ENCODE measurements around the gene COX6A2. TPM values are rescaled to one million over a fixed set of nuclear protein-coding genes. Genes with fewer than 3 reads are reported as not detected.

The COX6A2 gene
- total and polyA plus RNA-seq, 2 experiments from 2014 or later = 1.7 TPM; not detected in 1

- Histone ChIP-seq H3K79me2 (peaks cover 32% of the 10 kb centered on the region), H4K20me1 (ENCODE audit: insufficient read depth, poor library complexity, severe bottlenecking) (peaks cover 19% of the 10 kb centered on the region), H3K9me3 (ENCODE audit: low read depth) (no peaks in the 10 kb centered on the region), H3K9me2 (replicated peaks; ENCODE audit: insufficient read depth) (no peaks in the 10 kb centered on the region), H2AFZ (no peak overlapping the region), H3K4me3 (no peak overlapping the region), H3K27me3 (no peaks in the 10 kb centered on the region), H3K4me2 (no peak overlapping the region), H3K4me1 (ENCODE audit: insufficient read depth) (peaks cover 37% of the 10 kb centered on the region), H3K27ac (no peak overlapping the region), H3K36me3 (replicated peaks; ENCODE audit: insufficient read depth, low read depth) (no peaks in the 10 kb centered on the region)
- WGBS (ENCODE audit: low lambda C conversion rate, missing lambda C conversion rate) = 89% methylated on average over 17 of the region's 17 CpGs
- TF ChIP-seq EZH2phosphoT487 (IDR thresholded peaks at IDR 0.05; ENCODE audit: low read depth, severe bottlenecking, unreplicated experiment) (no peak), EZH2 (IDR thresholded peaks at IDR 0.05; ENCODE audit: borderline replicate concordance) (no peak)
- TF ChIP-seq, protein P1, sequence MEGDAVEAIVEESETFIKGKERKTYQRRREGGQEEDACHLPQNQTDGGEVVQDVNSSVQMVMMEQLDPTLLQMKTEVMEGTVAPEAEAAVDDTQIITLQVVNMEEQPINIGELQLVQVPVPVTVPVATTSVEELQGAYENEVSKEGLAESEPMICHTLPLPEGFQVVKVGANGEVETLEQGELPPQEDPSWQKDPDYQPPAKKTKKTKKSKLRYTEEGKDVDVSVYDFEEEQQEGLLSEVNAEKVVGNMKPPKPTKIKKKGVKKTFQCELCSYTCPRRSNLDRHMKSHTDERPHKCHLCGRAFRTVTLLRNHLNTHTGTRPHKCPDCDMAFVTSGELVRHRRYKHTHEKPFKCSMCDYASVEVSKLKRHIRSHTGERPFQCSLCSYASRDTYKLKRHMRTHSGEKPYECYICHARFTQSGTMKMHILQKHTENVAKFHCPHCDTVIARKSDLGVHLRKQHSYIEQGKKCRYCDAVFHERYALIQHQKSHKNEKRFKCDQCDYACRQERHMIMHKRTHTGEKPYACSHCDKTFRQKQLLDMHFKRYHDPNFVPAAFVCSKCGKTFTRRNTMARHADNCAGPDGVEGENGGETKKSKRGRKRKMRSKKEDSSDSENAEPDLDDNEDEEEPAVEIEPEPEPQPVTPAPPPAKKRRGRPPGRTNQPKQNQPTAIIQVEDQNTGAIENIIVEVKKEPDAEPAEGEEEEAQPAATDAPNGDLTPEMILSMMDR (IDR thresholded peaks at IDR 0.05; ENCODE audit: poor library complexity) = peak; percentile 18
- no peak for DNase-seq (ENCODE audit: low spot score)
Observed at GRCh38 chr16:31455601-31456314, 27.6 kb upstream of the COX6A2 start.

GRCh38 chr16:31453255-31454204 lies 25.4 kb upstream of the COX6A2 start:
- DNase-seq (ENCODE audit: low spot score) = peak; percentile 49
- Histone ChIP-seq H3K9me3 (ENCODE audit: low read depth) (no peaks in the 10 kb centered on the region), H4K20me1 (ENCODE audit: insufficient read depth, poor library complexity, severe bottlenecking) (peaks cover 19% of the 10 kb centered on the region), H3K36me3 (replicated peaks; ENCODE audit: insufficient read depth, low read depth) (no peaks in the 10 kb centered on the region), H3K27ac (peak overlapping the region; percentile 54), H3K4me2 (peak overlapping the region; percentile 37), H3K79me2 (peaks cover 32% of the 10 kb centered on the region), H2AFZ (no peak overlapping the region), H3K27me3 (no peaks in the 10 kb centered on the region), H3K9me2 (replicated peaks; ENCODE audit: insufficient read depth) (no peaks in the 10 kb centered on the region), H3K4me1 (ENCODE audit: insufficient read depth) (peaks cover 37% of the 10 kb centered on the region), H3K4me3 (no peak overlapping the region)
- TF ChIP-seq, protein P1 (IDR thresholded peaks at IDR 0.05; ENCODE audit: poor library complexity) = no peak
- no peak for TF ChIP-seq EZH2 (IDR thresholded peaks at IDR 0.05; ENCODE audit: borderline replicate concordance)
- WGBS (ENCODE audit: low lambda C conversion rate, missing lambda C conversion rate) = 49% methylated on average over 18 of the region's 20 CpGs

DNA sequence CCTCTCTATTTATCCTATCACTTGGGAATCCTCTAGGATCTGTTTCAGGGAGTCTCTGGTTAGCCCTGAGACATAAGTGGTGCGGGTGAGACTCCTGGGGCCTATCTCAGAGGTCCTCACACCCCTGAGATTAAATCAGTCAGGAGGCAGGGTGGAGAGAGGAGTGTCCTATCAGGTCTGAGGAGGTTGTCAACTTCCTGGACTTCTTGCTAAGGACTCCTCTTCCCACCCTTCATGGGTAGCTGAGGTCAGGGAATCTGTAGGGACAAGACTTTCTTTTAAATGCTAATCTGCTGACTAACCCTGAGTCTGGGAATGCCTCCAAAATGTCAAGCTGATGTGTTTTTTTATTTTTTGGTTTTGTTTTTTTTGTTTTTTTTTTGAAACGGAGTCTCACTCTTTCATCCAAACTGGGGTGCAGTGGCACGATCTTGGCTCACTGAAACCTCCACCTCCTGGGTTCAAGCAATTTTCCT lies 24.5 kb upstream of the COX6A2 start:
- Histone ChIP-seq H3K79me2 (peaks cover 25% of the 10 kb centered on the region), H3K4me1 (ENCODE audit: insufficient read depth) (peaks cover 34% of the 10 kb centered on the region), H3K9me2 (replicated peaks; ENCODE audit: insufficient read depth) (no peaks in the 10 kb centered on the region), H3K27ac (peak overlapping the region; percentile 61), H4K20me1 (ENCODE audit: insufficient read depth, poor library complexity, severe bottlenecking) (peaks cover 12% of the 10 kb centered on the region), H3K36me3 (replicated peaks; ENCODE audit: insufficient read depth, low read depth) (no peaks in the 10 kb centered on the region), H2AFZ (no peak overlapping the region), H3K4me2 (no peak overlapping the region), H3K27me3 (no peaks in the 10 kb centered on the region), H3K9me3 (ENCODE audit: low read depth) (no peaks in the 10 kb centered on the region), H3K4me3 (no peak overlapping the region)
- DNase-seq (ENCODE audit: low spot score) = no peak
- TF ChIP-seq, protein P1 (IDR thresholded peaks at IDR 0.05; ENCODE audit: poor library complexity) = no peak
- TF ChIP-seq EZH2 (IDR thresholded peaks at IDR 0.05; ENCODE audit: borderline replicate concordance) = no peak
- TF ChIP-seq EZH2phosphoT487 (IDR thresholded peaks at IDR 0.05; ENCODE audit: low read depth, severe bottlenecking, unreplicated experiment) = no peak
- 84% methylated on average over 3 of the region's 3 CpGs for WGBS (ENCODE audit: low lambda C conversion rate, missing lambda C conversion rate)

Measured in hepatocyte (in vitro differentiated cells).